Myocyte (in vitro differentiated cells): ENCODE results near the gene FAM3C. TPM values are rescaled to one million over a fixed set of nuclear protein-coding genes. Genes with fewer than 3 reads are reported as not detected.
A peak's percentile ranks its signal among the peaks of the same experiment; 100 is the strongest.

Experiments
- DNase-seq: peaks from one replicate; pipeline ENCODE4 v3.0.0-alpha.2; 2012; ENCODE audit warnings: low read depth
- total RNA-seq: library from RNA; depleted of rRNA; stranded (reverse); fragments of >200 nt; gene quantifications from 2 replicates; pipeline ENCODE4 v1.2.3, GENCODE V29; 2014

The FAM3C gene
- total RNA-seq, 1 donor from 2014 or later, result 166 TPM

DNA sequence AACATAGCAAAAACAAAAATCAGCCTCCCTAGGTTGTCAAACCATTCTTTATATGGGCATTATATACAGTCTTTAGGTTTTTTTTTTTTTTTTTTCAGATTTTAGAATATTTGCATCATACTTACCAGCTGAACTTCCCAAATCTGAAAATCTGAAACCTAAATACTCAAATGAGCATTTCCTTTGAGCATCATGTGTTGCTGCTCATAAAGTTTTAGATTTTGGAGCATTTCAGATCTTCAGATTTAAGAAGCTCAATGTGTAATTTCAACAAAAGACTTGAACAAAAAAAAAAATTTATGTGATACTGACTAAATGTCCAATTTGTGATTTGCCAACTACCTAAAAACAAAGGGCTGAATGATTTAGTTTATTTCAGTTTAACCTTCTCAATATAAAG is 13.6 kb downstream of the FAM3C start:
- DNase-seq, result no peak

DNA sequence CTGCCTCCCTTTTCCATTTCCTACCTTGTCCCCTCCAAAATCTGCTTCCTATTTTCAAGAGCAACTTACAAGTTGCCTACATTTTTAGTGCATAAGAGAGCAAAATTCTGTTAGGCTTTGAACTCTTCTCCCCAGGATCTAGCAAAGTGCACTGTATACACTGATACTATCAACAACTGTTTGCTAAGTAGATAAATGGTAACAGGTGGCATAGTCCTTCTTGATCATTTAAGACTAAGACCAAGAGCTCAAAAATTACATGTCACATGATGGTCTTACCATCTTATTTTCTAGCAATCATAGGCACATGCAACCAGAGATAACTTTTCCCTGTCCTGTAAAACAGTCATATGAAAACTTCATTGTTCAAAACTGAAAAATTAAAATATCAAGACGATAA is 16.2 kb downstream of the FAM3C start:
- DNase-seq, result no peak

DNA sequence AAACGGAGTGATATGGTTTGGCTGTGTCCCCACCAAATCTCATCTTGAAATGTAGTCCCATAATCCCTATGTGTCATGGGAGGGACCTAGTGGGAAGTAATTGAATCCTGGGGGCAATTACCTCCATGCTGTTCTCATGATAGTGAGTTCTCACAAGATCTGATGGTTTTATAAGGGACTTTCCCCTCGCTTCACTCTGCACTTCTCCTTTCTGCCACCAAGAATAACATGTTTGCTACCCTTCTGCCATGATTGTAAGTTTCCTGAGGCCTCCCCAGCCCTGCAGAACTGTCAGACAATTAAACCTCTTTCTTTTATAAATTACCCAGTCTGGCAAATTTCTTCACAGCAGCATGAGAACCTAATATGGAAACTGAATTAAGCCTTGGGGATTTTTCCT is 19.1 kb downstream of the FAM3C start:
- DNase-seq, result no peak

DNA sequence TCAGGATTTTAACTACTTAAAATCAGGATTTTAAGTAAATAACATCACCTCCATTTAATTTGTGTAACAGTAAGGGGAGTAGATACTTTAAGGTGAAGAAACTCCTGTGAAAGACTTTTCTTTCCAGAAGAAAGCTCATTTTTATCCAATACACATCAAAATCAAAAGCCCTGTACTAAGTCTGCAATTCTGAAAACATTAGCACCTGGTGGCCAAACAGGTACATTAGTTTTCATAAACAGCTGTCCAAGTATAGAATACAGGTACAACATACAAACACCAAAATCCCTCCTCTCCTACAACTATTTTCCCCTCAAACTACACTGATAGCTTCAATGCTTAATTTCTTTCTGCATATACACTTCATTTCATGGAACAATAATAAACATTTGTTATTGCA is 22.9 kb downstream of the FAM3C start:
- no peak for DNase-seq

DNA sequence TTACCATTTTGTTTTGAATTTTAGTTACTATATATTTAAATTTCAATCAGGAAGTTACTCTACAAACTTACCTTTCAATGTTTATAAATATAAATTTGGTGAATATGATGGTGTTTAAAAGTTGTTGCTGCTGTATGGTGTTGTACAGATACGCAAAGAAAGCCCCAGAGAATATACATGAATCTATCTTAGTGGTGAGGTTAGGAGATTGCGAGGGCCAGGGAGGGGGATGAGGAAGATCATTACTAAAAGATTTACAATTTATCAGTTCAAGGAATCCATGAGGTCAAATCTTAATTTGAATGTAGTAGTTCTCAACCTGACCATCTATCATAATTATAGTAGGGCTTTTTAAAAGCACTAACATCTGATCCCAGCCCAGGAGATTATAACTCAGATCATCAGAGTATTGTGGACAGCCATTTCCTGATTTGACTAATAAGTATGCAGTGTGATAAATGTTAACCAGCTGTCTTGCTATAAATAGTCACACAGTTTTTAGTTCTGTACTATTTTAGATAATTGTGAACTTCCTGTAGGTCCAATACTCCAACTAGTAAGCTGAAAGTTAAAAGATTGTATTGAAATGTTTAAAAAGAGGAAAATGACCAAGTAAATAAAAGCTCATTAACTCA is 23.6 kb downstream of the FAM3C start:
- peak; percentile 77 for DNase-seq

DNA sequence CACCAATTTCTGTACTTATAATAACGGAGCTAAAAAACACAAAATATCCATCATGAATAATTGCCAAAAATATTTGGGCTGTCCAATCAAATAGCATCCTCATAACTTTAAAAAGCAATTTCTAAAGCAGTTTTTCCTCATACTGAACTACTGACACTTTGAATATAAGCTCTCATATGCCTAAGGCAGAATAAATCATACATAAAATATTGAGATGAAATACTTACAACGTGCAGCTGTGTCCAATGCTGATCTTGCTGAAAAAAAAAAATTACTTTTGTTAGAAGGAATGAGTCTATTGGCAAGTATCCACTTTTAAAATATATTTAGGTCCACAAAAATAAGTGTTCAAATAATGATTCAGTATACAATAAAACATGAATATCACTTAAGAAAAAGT is 24.2 kb downstream of the FAM3C start:
- no peak for DNase-seq

DNA sequence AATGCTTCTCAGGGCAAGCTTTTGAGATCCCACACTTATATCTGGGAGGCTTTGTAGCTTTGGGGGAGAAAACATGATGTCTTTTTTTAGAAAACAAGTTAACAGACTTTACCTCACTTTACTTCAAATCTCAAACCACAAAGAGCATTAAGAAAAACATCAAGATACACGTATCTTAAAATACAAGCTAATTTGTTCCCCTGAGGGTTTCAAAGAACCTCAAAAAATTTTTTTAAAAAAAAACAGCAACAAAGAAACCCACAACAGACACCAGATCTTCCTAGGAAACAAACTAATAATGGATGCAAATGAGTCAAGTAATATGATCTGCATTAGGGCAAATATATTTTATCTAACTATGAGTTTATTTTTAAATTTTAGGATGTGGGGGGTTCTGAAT is 24.7 kb downstream of the FAM3C start:
- DNase-seq, result peak; percentile 17

DNA sequence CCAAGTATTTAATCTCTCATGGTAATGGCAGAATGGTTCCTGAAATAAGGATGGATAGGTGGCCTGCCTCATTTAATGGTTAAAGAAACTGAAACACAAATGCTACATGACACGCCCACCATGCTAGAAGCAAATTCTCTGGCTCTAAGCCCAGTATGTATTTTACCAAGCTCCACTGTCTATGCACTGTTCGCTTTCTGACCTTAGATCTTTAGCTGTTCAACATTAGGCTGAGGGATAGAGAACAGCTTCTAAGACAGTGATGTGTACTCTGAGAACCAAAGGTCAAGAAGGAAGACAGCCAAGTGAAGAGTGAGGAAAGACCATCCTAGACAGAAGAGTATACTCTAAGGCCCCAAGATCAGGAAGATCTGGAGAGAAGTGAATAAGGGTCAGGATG is 26.6 kb downstream of the FAM3C start:
- DNase-seq, result peak; percentile 59

DNA sequence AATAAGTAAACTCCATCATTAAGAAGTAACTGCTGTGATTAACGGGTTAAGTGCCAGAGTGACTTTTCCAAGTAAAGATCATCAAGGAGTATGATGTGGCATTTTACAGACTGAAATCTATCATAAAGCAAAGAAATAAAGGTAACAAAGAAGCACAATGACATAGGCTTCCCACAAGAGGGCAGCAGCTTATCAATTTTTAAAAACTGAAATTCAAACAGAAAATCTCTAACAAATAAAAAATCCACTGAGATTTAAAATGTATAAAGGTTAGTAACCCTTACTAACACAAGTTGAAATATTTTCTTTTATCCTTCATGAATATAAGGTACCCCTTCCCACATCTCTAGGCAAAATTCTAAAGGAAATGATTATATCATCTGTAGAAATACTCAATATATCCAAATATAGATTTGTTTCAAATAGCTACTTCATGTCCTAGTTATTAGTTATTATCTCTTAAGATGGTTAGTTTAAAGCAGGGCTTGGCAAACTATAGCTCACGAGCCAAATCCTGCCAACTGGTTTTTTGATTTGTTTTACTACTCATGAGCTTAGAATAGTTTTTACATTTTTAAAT is 29.2 kb downstream of the FAM3C start:
- peak; percentile 59 for DNase-seq

DNA sequence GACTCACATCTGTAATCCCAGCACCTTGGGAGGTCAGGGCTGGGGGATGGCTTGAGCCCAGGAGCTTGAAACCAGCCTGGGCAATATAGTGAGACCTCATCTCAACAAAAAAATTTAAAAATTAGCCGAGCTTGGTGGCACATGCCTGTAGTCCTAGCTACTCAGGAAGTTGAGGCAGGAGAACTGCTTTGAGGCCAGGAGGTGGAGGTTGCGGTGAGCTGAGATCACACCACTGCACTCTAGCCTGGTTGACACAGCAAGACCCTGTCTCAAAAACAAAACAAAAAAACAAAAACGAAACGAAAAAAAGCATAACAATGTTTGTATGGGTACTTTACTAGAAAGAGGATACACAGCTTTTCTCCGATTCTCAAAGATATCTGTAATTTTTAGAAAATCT is 35.5 kb downstream of the FAM3C start:
- DNase-seq, result no peak

DNA sequence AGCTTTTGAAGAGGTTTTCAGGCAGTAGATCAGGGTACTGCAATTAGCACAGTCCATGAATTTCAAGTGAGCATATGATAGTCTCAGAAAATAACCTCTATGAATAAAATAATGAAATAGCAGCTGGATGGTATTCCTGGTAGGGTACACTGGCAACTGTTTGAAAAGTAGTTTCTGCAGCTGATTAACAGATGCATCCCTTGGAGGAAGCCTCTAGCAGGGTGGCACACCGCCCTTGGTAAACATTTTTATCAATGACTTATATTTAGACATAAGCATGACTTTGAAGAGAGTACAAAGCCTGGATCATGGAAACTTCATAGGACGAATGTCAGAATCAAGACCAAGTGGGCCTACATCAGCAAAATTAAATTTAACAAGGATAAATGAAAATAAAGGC is 40.5 kb downstream of the FAM3C start:
- peak; percentile 36 for DNase-seq

DNA sequence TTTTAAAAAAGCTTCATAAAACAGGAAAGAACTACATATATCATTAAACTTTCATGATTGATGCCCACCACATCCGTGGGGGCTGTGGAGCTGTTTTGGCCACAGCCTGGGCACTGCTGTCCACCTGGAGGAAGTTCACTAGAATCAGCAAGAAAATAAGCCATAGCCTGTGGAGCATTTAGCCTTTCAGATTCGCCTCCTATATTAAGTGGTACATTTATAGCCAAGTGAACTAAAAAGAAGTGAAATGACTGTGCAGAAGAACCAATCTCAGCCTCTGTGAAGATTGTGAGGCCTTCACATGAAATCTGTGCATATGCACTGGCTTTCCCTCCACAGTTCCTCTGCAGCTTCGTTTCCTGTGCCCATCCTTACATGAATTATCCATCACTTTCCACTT is 43.8 kb downstream of the FAM3C start:
- no peak for DNase-seq

DNA sequence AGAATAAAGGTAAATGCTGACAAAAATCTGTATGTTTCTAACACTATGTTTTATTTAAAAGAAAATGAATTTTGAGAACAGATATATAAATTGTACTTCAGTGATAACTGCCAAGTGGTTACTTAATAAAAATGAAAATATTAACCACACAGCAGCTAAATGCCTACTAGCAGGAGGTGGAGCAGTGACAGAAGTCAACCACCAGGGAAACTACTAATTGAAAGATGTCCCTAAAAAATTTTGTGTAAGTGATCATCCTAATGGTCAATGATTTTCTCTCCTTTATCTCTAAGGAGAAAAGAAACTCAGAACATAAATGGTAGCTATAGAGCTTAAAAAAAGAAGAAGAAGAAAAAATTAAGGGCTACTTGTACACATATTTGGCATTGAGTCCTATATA is 44.4 kb downstream of the FAM3C start:
- DNase-seq, result no peak

DNA sequence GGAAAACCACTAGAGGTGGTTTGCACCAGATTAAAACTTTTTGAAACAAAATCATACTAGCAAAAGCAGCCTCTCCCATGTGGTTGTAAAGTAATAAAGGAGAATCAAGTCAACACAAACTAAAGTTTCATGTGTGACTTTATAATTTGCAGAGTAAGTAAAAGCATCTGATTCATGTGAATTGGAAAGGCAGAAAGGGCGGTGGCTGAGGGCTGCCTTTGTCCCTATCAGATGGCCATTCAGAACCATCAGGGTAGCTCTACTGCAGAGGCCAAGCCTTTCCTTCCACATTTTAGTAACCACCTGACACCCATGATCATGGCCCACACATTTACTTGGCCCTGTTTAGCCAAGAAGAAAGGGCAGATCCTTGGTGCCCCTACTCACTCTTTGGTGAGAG is 51.6 kb downstream of the FAM3C start:
- no peak for DNase-seq

DNA sequence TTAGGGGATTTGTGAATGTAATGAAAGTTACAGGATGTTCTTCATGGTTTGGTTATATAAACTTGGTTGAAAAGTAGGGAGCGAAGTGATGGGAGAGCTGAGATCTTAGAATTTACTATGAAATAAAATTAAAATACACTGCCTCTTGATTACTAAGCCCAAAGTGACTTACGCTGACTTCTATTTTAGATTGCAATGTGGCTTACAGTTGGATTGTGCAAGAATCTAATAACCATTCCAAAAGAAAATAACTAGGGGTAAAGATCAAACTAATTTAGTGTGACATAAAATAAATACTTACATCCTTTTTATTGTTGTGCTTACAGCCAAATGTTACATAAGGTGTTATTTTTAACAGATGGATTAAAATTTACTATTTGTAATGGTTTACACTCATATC is 52.0 kb downstream of the FAM3C start:
- DNase-seq, result no peak

DNA sequence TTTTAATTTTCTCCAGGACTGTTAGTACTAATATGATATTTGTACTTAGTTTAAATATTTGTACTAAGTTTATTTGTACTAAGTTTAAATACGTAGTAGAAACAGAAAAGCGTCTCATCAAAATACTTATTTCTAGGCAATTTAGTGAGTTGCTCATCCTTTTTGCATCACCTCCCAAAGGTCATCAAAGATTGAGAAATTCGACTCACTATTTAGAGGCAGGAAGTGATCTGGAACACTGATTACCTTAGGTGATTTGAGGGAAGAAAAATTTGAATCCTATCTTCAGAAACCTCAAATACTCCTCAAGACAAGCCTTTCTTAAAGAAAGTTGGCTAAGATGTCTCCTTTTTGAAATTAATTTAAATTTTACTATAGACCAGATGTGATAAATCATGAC is 52.8 kb downstream of the FAM3C start:
- DNase-seq, result no peak

DNA sequence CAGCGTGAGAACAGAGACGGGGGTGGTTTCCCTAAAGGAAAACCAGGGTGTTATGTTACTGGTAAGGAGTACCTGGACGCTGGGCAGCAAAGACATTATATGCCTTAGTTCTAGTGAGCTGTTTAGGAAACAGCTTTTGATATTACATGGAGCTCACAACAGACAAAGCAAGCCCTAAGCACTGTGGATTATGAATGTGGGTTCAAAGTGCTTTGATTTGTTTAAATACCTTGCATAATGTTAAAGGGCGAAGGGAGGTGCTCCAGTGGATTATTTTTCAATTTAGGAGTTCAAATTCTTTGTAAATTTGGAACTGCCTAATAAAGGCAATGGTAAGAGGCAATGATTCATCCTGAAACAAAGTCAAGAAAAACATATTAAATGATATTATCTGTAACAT is 53.5 kb downstream of the FAM3C start:
- DNase-seq, result no peak

DNA sequence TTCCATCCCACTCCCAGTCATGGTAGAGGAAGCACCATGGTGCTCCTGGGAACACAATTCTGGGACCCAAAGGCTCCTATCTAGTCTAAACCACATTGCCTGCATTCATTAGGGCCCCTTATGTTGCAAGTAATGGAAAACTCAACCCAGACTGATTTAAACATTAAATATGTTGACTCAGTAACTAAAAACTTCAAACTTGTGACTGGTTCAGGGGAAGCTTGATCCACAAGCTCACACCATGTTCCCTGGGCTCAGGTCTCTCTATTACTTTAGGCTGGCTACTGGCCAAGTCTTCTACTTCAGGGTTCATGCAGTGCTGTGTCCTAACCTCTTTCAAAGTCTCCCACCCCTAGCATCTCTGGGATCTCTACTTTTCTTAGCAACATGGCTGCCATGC is 54.2 kb downstream of the FAM3C start:
- DNase-seq, result no peak

DNA sequence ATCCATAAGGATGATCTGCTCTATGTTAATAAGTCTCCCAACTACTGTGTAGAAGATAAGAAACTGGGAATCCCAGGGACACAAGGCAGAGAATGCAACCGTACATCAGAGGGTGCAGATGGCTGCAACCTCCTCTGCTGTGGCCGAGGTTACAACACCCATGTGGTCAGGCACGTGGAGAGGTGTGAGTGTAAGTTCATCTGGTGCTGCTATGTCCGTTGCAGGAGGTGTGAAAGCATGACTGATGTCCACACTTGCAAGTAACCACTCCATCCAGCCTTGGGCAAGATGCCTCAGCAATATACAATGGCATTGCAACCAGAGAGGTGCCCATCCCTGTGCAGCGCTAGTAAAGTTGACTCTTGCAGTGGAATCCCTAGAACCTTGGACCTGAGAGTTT is 57.0 kb downstream of the FAM3C start:
- no peak for DNase-seq

DNA sequence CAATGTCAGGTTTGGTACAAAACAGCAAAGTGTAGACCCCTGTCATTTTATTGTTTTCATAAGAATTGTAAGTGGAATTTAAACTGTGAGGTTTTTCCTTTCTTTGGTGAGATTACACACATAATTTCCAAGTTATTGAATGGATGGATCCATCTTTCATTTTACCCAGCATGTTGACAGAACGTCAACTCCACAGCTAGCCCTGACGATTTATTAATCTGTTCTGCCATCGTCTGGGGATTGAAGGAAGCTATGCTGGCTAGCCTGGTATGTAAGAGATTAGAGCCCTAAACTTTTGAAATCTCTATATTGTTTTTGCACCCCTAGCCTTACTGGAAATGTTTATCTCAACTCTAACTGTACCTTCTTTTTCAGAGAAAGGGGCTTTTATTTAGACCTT is 58.7 kb downstream of the FAM3C start:
- DNase-seq, result peak; percentile 66

DNA sequence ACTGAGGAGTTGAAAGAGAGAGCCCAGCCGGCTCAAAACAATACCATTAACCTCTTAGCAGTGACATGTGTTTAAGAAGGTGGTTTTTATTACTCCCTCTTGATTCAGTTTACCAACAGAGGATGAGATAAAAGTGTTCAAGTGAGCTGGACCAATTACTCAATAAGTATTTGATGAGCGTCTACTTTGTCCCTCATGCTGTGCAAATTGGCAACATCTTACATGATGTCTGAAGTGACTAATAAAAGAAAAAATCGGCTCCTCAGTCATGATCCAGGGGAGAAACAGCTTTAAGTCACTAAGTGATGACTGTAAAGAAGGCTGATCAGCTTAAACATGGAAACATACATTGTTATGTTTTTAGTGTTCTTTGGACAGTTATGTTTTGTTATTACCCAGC is 59.5 kb downstream of the FAM3C start:
- no peak for DNase-seq

DNA sequence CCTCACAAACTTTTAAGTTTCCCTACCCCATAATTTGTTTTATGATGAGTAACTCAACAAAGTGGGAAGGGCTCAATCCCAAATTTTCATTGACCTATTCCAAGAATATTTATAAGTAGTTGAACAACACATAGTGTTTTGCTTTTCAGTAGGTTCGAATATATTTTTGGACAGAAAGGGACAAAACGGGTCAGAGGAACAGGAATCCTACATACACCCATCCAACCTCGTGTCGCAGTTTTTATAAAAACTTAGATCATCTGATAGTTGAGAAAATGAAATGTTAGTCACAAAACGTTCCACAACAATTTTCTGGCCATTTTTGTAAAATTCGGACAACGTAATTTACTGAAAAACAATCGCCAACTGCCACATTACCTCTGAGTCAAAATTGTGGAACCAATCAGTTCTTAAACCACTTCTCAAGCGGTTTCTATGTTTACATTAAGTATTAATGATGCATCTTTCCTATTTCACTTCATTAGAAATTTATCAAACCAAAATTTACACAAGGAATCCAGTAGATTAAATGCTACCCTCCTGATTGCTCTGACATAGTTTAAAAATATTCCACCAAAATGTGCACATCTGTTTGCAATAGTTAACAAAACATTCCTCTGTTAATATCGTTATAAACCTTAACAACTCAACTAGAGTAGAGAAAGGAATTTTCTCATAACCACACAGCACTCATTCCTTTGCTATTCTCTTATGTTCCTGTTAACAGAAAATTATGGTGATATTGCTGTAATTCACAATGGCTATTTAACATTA is 61.0 kb downstream of the FAM3C start:
- DNase-seq, result no peak

DNA sequence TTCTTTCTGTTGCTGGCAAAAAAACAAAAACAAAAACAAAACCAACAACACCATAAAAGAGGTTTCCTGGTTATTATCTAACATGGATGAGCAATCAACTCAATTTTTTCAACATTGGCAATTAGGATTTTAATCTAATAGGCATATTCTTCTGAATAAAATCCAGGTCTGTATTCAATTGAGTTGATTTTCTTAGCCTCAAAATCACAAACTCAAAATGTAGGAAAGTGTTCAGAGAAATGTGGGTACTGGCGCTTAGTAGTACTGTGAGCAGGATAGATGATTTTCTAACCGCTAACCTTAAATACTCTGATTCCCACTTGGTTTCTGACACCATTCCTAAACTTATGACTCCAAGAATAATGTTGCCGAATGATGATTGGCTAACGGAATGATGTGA is 61.7 kb downstream of the FAM3C start:
- no peak for DNase-seq
